Effector CD4-positive, alpha-beta T cell (primary cell): Measurements from ENCODE around the gene H6PD.
"Not testable (repeated sequence)": the region's sequence is repeated elsewhere in the genome, so short reads cannot be mapped to it uniquely, and the experiment has no call there.

Experiments used
- DNase-seq: peaks from one replicate; pipeline ENCODE4 v3.0.0-alpha.2; 2020

Gene H6PD

DNA sequence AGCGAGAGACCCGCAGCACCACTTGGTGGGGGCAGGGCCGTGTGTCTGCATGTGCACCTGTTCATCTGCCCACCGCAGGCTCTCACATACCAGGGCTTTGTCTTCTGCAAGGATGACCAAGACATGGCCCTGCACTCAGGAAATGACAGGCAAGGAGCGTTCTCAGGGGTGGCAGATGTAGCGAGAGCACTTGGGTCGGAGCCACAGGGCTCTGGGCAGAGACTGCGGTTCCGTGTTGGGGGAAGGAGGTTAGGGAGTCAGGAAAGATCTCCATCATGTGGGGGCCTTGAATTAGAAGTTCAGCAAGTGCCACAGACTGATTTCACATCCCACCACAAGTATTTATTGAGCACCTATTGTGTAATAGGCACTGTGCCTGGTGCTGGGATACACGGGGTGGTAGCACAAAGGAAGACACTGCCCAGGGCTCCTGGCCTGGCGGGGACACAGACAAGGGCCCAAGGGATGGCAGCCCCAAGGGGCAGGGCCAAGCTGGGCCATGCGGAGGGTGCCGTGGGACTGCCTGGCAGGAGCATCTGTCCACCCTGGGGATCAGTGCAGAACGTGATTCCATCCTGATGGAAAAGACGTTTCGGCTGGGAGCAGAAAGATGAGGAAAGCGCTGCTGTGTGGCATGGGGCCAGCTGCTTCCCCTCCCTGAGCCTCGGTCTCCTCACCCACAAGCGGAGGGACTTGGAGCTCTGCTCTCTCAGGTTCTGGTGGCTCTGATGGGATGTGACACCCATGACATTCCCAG, 46.7 kb downstream of the H6PD start:
- DNase-seq: no peak

GRCh38 chr1:9281908-9282695, 47.5 kb downstream of the H6PD start:
- no peak for DNase-seq

DNA sequence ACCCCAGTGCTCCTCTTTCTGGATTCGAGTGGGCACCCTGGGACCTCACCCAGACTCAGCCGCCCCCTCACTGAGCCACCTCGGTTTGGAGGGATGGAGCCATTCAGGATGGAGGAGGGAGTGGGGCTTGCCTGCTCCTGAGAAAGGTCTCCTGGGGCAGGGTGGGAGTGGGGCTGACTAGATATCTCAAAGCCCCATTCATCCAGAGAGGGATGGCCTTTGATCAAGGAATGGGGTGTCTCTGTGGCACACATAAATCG, 48.1 kb downstream of the H6PD start:
- DNase-seq: no peak

- no peak for DNase-seq
Observed at GRCh38 chr1:9284061-9284460, 49.5 kb downstream of the H6PD start.

- no peak for DNase-seq
Observed at GRCh38 chr1:9286556-9286955, 52.0 kb downstream of the H6PD start.

DNA sequence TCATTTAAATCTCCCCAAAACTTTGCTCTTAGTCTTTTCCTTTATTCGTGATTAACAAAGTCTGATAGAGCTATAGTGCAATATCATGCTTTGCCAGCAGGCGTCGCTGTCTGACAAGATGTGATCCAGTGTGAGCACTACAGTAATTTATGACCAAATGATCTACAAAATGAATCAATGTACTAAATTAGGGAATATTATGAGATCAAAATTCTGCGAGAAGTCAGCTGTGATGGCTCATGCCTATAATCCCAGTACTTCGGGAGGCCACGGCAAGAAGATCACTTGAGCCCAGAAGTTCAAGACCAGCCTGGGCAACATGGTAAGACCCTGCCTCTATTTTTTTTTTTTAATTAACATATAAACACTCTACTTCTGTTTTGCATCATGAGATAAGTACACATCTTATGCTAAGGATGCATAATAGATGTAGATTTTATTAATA, 54.5 kb downstream of the H6PD start:
- DNase-seq: peak; percentile 82

DNA sequence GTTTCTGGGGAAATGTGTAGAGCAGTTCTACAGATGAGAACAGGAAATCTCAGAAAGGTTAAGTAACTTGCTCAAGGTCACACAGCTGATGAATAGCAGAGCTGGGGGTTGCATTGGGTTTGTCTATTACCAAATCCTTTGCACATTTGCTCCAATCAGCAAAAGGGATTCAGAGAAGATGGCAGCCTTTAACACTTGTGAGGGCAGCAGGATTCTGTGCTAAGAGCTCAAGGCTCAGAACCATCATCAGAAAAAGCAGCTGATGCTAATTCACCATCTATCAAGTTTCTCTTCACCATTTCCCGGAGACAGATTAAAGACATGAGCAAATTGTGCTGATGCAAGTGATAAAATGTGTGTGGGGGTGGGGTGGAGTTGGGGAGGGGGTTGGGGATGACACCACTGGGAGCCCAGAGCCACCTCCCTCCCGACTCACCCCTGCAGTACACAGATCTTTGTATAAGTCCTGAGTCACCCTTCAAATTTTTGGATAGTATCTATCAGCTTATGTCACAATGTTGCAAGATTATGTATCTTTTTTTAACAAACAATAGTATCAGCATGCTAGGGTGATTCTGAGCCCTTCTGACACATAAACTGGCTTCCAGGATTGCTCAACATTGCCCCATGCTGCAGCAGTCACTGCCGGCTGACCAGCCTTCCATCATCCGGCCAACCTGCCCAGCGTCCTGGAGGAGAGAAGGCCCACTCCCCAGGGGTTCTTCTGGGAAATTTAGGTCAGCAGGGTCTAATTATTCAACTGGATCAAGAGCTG, 55.3 kb downstream of the H6PD start:
- no peak for DNase-seq

DNA sequence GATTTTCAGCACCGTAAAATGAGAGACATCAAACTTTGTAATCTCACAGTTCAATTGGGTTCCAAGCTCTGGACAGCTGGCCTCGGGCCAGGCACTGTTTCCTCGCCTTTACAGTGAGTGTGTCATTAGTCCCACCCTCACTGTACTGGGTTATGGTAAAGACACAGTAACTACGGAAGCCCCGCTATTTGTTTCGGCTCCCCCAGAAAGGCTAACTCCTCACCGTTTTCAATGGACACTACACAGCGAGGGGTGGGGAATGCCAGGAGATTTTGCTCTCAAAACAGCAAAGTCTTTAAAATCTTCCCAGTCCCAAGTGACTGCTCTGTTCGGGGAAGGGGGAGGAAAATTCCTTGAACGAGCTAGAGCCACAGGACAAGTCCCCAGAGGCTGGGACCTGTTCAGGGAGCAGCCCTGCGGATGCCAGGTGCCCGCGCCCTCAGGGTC, 57.4 kb downstream of the H6PD start:
- DNase-seq: no peak

GRCh38 chr1:9292361-9293240, 58.0 kb downstream of the H6PD start, which contains the start of gene SPSB1:
Gene SPSB1 (plus strand): TSS chr1:9292894. CDS start chr1:9355892, 62,998 bp downstream.
- peak; percentile 61 for DNase-seq

DNA sequence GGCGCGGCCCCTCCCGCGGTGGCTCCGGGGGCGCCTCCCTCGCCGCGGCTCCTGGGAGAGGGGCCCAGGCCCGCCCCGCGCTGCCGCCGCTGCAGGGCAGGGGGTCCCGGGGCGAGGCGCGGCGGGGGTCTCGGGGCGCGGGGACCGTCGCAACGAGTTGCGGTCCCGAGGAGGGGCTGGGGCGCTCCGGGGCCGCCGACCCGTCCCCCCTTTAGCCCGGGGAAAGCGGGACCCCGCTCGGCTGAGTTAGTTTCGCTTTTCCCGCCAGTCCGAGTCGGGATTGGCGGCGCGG, 58.6 kb downstream of the H6PD start:
- no peak for DNase-seq

DNA sequence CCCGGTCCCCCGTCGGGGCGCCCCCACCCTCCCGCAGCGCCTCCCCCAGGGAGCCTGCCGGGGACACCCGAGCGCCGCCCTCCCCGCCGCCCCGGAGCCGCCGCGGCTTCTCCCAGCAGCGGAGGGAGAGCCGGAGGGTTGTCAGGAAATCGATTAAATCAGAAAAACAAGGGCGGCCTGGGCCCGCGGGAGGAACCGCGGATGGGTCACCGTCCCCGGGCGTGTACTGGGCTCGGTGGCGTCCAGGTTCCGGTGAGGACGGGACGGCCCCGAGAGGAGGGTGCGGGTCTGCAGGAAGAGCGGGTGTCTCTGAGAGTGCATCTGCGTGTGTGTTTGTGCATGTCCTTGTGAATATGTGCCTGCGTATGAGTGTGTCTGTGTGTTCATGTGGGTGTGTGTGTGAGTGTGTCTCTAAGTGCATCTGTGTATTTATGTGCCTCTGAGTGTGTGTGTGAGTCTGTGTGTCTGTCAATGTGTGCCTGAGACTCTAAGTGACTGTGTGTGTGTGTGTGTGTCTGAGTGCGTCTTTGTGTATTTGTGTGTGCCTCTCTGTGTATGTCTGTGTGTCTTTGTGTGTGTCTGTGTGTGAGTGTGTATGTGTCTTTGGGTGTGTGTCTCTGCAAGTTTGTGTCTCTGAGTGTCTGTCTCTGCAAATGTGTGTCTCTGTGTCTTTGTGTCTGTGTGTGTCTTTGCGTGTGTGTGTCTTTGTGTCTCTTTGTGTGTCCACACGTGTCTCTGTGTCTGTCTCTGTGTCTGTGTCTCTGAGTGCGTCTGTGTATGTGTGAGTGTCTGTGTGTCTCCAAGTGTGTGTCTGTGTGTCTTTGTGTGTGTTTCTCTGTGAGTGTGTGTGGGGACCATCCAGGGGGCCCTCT, 59.2 kb downstream of the H6PD start:
- DNase-seq: peak; percentile 23

DNA sequence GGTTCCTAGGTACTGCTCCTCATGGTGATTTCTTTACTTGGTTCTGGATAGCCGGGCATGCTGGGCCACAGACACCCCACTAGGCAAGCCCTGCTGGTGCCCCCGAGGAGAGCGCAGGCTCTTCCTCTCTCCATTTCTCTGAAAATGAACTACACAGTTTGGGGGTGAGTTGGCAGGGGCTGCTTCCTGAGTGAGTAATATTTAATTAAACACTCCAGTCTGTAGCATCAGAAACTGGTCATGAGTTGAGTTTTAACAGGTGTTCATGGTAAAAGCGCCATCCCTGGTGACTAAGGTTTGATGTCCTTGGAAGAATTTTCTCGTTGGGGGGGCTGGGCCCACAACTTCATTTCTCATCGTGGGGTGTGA, 59.8 kb downstream of the H6PD start:
- DNase-seq: no peak

DNA sequence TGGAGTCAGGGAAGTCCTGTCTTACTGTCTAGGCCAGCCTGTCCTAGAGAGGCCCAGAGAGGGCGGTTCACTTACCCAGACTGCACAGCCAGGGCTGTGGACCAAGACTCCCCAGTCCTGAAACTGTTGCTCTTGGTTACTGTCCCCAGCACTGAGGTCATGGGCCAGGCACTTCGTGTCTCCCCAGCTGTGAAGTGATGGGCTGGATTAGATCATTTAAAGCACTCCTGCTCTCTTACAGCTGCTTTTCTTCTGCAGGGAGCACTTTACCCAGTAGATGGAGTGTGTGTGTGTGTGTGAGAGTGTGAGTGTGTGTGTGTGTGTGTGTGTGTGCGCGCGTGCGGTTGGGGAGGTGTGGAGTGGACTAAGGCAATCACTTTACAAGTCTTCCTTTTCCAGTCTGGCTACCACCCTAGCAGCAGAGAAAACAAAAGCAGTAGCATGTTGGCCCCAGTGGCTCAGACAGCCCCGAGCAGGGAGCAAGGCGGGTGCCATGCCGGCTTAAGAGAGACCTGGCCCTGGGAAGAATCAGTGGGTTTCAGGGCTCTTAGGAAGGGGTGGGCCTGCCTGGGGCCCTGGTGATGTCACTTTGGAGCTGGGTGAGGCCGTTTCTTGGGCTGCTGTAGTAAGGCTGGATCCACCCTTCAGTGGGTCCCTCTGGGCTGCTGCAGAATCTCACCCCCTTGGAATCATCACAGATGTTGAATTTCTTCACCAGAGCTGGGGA, 60.5 kb downstream of the H6PD start:
- no peak for DNase-seq

DNA sequence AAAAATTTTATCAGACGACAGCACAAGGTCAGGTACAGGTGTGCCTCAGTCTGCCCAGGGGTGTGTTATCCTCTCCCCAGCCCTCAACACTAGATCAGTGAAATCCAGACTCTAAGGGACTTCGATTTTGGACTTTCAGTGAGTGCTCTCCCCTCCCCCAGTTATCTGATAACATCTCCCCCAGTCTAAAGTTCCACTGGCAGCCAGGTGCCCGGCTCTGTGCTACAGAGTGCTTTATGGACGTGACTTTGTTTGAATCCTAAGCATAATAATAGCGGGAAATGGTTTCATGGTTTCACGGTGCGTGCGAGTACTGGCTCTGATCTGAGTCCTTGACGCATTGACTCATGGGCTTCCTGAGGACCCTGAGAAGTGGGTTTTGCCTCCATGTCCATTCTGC, 61.3 kb downstream of the H6PD start:
- no peak for DNase-seq

- DNase-seq: no peak
Observed at GRCh38 chr1:9296850-9297249, 62.3 kb downstream of the H6PD start.

GRCh38 chr1:9297831-9298230, 63.3 kb downstream of the H6PD start:
- DNase-seq: no peak

- no peak for DNase-seq
Observed at GRCh38 chr1:9298282-9298681, 63.7 kb downstream of the H6PD start.

- not testable (repeated sequence) for DNase-seq
Observed at GRCh38 chr1:9299571-9300541, 65.3 kb downstream of the H6PD start.

DNA sequence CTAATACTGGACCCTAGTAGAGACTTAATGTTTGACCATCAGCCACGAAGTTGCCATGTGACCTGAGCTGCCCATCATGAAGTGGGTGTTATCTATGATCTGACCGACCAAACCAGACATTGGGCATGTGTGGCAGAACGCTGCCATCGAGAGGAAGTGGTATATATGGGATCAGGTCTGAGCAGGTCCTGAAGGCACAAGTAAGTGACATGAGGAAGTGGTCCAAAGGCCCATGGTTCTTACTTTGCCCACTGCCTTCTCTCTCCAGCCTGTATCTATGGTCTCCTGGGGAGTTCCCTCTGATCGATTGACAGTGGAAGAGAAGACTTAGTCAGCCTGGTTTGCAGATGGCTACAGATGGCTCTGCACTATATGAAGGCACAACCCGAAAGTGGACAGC, 66.0 kb downstream of the H6PD start:
- DNase-seq: no peak
